Astrocyte (in vitro differentiated cells and primary cell): Measurements from ENCODE around the gene MYO5B.

Experiments
- CTCF ChIP-seq: IDR thresholded peaks from 2 replicates; pipeline ENCODE4 v1.5.1; 2011; ENCODE audit warnings: low read depth, mild to moderate bottlenecking, inconsistent platforms, low read length, moderate library complexity; ENCODE audit not compliant: insufficient read depth
- EZH2 ChIP-seq: IDR thresholded peaks from 2 replicates; pipeline ENCODE4 v1.6.1; 2012; ENCODE audit warnings: mild to moderate bottlenecking, low read length, inconsistent platforms; ENCODE audit not compliant: insufficient read depth

- no peak for TF ChIP-seq CTCF
- TF ChIP-seq EZH2: no peak
Measured at GRCh38 chr18:50094221-50094773, 100.7 kb downstream of the MYO5B start.
